Femur (tissue), 1 donor: ENCODE data around the gene TMEM184B.
A peak's percentile ranks its signal among the peaks of the same experiment; 100 is the strongest.

Source experiments
- DNase-seq: peaks from one replicate; pipeline ENCODE4 v3.0.0-alpha.2; 2017

TMEM184B gene

DNA sequence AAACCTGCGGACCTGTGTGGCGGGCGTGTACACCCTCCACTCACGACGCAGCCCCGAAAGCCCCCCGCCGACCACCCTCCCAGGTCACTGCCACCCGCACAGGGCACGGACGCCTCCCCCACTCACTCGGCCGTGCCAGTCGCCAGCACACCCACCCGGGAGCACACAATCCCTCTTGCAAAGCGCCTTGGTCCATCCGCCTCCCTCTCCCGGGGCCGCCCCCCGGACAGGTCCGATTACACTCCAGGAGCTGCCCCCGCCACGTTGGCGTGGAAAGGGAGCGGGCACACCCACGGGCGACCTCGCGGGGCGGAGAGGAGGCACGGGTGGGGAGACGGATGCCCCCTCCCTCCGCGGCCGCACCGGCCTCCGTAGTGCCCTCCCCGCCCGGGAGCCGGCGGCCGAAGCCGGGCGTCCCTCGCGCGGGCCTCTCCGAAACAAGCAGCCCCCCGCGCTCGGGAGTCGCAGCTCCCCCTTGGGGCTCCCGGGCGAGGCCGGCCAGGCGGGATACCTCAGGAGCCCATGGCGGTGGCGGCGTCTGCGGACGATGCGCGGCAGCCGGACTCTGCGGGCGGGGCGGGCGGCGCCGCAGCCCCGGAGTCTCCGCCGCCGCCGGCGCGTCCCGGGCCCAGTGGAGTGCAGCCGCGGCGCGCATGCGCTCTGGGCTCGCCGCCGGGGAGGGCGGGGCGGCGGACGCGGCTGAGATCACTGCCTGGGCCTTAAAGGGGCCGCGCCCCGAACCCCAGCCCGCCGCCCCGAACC is at the start of gene TMEM184B:
TMEM184B (minus strand) TSS at position 638 of the 762 bp plus-strand sequence. CDS start 25,049 bp downstream, outside the sequence.
- DNase-seq = peak; percentile 88

DNA sequence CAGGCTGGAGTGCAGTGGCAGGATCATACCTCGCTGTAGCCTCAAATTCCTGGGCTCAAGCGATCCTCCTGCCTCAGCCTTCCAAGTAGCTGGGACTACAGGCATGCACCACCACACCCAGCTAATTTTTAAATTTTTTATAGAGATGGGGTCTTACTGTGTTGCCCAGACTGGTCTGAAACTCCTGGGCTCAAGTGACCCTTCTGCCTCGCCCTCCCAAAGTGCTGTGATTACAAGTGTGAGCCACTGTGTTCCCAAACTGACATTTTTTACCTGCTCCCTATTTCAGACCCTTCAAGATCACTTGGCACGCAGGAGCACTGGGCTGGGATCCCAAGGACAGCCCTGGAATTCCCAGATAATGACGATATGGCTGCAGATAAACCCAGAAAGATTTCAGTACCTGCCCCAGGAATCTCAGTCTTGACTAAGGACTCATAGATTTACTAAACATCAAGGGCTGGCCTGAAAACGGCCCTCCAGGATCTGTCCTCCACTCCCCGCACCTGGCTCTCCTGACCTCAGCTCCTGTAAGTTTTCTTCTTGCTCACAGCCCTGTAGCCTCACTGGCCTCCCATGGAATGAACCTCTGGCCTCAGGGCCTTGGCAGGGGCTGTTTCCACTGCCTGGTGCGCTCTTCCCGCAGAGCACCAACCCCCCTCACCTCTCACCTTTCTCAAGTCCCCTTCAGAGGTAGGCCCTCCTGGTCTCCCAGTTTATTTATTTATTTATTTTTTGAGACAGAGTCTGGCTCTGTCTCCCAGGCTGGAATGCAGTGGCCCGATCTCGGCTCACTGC is 48.0 kb upstream of the TMEM184B start:
- no peak for DNase-seq

DNA sequence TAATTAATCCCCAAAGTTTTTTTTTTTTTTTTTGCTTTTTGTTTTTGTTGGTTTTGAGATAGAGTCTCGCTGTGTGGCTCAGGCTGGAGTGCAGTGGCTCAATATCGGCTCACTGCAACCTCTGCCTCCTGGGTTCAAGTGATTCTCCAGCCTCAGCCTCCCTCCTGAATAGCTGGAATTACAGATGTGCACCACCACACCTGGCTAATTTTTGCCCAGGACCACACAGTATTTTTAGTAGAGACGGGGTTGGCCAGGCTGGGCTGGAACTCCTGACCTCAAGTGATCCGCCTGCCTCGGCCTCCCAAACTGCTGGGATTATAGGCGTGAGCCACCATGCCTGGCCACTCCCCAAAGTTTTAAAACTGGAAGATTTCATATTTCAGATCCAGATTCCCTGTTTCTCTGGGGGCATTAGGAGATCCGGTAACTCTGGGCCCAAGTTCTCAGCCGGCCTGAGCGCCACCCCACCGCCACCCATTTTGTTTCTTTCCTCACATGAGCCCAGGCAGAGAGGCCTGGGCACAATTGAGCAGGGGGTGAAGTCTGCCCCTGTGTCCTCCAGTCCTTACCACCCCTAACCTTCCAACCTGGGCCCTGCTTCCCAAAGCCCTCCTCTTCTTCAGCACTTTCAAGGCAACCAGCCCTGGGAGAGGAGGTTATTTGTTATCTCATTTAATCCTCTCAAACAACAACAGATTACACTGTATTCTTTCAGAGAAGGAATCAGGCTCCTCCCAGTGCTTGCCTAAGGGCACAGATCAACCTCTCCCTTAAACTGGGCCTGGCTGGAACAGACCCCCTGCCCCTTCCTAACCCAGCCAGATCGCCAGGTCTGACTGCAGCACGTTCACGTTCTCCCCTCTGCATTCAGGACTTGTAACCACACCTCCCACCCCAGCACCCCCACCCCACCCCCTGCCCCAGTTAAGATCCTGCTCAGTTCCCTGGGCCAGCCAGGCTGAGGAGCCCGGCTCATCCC is 46.3 kb upstream of the TMEM184B start:
- DNase-seq = no peak

DNA sequence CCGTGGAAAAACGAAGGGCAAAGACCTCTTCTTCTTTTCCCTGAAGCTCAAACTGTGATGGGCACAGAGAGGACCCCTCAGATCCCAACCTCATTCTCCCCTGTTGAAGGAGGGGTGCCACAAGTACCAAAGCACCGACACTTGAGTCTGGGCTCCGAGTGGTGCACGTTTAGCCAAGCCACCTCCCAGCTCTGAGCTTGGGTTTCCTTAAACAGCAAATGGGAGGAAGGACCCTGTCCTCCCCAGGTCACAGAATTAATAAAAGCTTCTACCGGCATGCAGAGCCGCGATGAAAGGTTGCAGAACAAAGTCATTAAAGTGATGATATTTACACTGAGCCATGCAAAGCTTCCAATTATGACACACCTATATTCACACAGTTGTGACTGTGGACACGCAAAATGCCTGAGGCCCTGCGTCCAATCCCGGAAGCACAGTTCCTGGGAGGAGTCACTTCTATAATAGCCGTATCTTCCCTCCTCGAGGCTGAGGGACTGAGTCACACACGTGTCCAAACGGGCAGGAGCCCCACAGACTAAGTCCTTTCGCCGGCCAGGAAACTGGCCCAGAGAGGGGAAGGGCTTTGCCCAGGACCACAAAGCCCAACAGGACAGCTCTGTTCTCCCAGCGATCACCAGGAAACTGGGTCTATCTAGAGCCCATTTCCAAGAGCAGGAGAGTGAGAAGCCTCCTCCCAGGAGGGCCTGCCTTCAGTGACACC is 45.3 kb upstream of the TMEM184B start:
- peak; percentile 72 for DNase-seq

DNA sequence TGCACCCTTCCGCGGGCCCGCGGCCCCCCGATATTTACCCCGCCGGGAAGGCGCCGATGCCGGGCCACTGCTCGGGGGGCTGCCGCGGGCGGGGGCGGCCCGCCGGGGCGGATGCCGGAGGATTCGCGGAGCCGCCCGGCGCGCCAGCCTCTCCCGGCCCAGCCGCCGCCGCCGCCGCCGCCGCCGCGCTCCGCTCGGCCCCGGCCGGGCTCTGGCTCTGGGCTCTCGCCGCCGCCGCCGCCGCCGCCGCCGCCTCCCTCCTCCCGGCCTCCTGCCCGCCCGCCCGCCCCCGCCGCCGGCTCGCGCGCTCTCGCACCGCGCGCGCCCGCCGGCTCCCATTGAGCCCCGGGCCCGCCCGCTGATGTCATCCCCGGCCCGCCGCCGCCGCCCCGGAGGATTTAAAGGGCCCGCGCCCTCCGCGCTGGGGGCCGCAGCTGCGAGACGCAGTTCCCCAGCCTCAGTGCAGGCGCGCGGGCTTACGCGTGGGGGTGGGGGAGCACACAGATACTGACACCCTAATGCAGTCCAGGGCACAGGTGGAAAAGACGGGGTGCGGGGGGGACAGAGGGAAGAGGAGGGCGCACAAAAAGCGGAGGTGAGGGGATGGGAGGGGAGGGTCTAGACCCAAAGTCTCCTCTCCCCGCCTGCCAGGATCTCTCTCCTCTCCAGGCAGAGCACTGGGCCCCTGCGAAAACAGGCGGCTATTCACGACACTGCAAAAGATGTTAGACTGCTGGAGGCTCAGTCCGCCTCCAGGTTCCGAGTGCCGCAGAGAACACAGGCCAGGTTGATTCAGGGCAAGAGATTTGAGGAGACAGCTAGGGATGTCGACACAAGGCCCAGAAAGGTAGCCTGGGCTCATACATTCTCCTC is 44.5 kb upstream of the TMEM184B start, which contains the start of gene CSNK1E:
CSNK1E (minus strand) TSS at position 312 of the 873 bp plus-strand sequence. CDS start 3,276 bp downstream, outside the sequence.
- peak; percentile 87 for DNase-seq

DNA sequence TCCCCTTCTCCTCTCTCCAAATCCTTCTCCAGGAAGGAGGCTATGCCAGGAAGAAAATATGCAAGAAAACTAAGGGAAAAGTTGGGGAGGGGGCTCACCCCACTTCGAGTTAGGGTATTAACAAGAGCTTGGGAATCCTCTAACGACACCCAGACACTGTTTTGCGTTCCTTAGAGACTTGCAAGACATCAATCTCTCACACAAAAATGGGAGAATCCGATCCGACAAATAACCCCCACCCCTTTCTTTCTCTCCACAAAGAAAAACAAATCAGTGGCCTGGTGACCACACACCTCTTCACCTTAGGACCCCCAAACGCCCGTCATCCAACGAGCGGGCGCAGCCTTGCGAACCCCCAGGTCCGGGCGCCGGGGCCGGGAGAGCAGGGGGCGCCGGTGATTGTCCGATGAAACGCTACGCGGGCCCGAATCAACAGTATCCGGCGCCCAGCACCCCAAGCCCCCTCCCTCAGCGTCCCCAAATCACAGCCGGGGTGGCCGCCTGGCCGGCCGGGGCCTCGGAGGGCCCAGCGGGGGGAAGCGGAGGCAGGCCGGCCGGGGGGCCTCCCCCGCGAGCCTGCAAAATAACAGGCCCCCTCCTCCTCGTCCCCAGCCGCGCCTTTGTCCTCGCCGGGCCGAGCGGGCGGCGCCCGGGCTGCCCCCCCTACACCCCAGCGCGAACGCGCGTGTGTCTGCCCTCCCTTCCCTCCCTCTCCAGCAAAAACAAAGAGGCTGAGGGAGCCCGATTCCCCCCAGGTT is 43.7 kb upstream of the TMEM184B start:
- peak; percentile 80 for DNase-seq

DNA sequence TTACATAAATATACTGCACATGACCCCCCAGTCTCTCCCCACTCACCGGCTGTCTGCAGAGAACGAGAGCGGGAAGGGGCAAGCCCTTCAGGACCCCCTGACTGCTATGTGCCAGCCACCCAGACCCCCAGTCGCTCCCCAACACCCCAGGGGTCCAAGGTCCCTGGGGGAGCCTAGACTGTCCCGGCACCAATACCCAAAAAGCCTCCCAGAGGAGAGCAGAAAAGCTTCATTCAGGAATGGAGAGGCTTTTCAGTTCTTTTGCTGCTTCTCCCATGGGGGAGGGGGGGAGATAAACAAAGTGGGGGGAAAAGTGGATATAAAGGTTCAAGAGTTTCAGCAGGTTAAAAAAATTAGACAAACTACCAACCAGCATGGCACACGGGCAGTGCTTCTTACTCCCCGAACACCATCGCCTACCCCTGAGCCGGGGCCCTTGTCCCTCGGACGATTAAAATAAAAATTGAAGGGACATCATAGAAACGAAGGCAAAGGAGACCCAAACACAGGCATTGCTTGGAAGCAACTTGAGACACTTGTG is 43.1 kb upstream of the TMEM184B start:
- DNase-seq = no peak

DNA sequence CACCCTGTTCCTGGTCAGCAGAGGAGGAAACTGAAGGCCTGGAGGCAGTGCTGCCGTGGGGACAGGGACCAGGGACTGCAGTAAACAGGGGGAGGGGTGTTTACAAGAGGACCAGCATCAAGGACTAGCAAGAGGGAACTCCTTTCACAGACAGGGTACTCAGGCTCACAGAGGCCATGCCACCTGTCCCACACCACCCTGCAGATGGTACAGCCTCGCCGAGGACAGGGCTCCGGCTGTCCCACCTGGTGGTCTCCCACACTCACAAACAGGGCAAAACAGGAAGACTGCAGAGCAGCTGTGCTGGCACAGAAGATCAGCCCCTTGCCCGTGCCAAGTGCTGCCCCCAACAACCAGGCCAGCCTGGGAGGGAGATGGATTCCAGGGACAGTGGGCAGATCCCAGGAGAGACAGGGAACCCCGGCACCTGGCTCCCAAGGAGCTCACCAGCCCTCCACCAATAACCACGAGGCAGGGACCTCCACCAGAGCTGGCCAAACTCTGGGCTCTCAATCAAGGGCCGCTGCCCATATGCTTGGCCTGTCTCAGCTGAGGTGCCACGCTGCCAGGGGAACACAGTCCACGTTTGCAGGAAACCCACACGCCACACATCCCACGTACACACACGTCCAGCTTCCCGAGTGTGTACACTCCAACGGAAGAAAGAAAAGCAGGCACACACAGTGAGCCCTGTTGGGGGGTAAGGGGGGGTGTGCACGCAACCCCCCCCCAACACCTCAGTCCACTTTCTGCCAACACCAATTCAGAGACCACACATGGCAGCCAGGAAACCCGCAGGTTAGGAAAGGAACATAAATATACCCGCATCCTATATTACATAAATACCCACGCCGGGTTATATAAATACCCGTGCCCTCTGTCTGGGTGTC is 42.4 kb upstream of the TMEM184B start:
- DNase-seq = peak; percentile 65

DNA sequence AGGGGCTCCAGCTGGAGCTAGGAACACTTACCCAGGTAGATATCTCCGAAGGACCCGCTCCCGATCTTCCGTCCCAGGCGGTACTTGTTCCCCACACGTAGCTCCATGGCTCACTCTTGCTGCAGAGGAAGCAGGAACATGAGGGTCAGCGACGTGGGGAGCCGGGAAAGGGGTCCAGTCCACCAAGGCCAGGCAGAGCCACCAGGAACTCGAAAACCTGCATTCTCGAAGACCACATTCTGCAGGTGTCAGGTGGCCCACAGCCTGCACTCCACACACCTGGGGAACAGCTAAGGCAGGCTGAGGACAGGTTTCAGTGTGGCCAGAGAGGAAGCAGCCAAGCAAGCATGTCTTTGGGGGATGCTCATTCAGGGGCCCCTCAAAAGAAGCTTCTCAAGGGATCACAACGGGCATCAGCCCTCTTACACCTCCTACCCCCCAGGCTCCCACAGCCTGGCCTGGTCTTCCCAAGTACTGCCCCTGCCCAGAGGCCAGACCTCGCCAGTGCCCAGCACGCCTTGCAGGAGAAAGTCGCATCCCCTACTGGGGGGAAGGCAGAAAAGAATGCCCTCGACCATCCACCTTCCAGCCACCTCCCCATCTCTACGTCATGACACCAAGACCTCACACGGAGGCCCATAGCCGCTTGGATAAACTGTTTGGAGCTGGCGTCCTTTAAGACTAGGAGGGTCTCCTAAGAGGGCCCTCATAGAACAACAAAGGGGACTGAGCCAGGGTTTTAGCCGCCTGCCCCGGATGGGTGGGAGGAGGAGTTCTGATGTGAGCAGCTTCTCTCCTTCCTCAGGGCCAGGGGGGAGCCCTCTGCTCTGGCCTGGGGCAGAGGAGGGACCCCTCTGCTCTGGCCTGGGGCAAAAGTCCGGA is 41.5 kb upstream of the TMEM184B start:
- DNase-seq = no peak

DNA sequence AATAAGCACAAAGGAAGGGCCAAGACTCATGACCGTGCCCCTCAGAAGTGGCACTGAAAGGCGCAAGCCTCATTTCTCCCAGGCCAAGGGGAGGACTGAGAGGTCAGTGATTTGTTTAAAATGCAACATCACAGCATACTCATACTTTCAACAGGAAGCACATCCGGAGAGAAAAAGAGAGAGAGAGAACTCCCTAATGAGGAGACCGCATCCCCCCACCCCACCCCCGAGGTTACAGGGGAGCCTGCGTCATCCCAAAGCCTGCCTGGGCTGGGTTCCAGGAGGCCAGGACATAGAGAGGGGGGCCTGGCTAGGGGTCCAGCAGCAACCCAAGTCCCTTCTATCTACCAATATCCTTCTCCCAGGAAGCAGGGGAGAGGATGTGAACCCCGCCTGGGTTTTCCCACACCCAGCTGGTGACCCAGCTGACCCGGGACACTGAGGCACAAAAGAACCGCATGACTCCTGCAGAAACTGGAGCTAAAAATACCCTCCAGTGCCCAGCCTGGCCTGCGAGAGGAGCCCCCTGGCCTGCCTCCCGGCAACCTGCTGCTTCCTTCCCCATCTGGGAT is 40.7 kb upstream of the TMEM184B start:
- DNase-seq = peak; percentile 86

DNA sequence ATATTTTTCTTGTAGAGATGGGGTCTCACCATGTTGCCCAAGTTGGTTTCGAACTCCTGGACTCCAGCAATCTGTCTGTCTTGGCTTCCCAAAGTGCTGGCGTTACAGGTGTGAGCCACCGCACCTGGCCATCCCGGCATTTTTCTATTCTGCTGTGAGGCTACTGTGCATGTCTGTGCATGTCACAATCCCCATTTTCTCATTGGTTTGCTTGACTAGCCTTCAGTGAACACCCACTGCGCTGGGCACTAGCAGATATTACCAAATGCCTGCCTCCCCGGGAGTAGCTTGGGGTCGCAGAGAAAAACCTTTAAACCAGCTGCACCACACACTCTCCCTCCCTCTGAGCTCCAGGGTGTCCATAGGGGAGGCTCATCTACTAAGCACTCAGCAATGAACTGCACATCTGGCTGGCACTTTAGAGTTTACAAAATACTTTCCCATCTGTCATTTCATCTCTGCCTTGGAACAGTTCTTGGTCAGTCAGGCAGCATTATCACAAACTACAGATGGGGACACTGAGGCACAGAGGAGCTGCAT is 39.5 kb upstream of the TMEM184B start:
- DNase-seq = no peak

DNA sequence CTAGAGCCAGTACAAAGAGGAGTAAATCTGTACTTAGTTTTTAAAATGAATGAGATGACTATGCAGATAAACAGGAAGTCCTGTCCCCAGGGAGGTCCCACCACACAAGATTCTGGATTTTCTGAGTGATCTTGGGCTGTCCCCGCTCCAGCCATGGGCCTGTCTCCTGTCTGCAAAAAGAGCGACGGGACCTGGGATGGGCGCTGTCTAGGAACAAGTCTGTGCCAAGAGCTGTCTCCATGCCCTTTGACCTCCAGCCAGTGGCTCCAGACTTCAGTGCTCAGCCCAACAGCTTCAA is 38.5 kb upstream of the TMEM184B start:
- DNase-seq = no peak

DNA sequence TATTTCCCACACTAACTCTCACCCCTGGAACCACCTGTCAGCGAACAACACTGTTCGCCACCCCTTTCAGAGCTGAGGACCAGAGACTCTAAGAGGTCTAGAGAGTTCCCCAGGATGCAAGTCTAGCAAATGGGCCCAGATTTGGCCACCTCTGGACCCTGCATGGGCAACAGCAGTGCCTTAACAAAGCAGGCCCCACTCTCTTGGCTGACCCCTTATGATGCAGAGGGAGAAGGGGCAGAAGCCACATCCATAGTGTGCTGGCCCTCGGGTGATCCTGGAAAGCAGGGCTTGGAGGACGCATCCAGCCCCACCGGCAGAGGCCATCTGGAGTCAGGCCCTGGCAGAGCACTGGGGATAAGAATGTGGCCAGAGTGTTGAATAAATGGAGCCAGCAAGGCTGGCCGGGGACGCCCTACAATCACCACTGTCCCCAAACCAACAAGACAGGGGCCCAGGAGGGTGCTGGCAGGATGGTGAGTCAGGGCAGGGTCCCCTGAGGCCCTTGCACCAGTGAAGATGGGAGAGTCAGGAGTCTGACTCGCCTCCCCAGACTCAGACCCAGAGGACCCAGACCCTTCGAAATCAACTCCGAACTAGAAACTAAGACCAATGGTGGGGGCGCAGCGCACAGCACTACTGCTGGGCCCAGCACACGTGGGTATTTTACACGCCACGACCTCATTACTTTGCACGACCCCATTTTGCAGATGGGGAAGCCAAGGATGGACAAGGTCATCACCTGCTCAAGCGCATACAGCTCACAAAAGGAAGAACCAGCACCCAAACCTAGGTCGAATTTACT is 37.9 kb upstream of the TMEM184B start:
- DNase-seq = no peak

DNA sequence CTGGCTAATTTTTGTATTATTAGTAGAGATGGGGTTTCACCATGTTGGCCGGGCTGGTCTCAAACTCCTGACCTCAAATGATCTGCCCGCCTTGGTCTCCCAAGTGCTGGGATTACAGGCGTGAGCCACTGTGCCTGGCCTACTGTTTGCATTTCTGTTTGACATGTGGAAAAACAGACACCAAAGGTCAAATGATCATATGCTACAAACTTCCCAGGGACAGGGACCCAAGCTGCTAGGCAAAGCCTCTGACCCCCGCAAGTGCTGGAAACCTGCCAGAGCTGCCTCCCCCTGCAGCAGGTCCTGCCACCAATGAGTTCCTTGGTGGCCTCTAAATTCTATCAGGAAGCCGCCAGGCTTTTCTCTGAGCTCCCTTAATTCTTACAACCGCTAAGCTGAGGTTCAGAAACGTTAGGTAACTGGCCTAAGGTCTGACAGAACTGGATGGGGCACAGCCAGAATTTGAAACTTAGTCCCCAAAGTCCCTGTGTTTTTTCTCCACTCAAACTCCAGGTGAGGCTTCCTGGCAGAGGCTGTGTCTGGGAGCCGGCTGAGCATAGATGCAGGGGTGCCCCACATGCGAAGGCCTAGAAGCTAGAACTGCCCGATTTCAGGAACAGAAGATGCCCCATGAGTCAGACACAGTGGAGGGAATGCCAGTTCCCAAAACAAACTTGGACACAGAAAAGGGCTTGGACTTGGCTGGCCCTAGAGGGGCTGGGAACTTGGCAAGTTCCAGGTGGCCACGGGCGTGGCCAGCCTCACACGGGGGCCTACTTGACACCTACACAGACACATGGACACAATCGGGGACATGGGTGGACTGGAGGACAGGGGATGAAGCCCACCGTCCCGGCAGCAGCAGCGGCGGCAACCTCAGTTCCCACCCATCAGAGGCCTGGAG is 37.1 kb upstream of the TMEM184B start:
- no peak for DNase-seq

DNA sequence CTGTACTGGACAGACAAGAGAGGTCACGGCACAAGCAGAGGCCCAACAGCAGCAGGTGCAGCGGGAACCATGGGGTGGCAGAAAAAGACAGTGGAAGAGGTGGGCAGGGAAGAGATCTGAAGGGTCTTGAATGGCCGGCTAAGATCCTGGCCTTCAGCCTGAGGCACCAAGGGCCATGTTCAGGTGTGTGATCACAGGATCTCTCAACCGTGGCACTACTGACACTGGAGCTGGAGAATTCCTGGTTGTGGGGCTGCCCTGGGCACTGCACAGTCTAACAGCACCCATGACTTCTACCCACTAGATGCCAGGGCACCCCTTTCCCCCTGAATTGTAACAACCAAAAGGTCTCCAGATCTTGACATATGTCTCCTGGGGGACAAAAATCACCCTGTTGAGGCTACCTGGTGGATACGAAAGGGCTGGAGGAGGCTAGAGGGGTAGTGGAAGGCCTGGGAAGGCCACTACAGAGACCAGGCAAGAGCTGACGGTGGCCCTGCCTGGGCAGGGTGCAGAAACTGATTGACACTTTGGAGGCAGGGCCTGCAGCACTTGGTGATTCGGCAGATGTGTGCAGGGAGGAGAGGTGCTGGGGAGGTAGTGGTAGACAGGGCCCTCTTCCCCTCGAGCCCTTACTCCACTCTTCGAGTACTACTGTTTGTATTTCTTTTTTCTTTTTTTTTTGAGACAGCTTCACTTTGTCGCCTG is 36.1 kb upstream of the TMEM184B start:
- no peak for DNase-seq
